Vagina (tissue), 2 donors: ENCODE data around the gene SCN2A.

Experiments
- CTCF ChIP-seq, 3 experiments: fragments of 450-650 bp in 2 of 3; fragments of 200-600 bp in 1 of 3; sonication (generic) in 1 of 3; IDR thresholded peaks; one replicate each; pipeline ENCODE4 v1.5.1; 2017 to 2019; ENCODE audit warnings: antibody characterized with exemption in 3 of 3, mild to moderate bottlenecking in 2 of 3, moderate library complexity in 2 of 3
- POLR2A ChIP-seq, 2 donors: fragments of 450-650 bp; IDR thresholded peaks; one replicate each; pipeline ENCODE4 v1.6.1; 2017; ENCODE audit warnings: antibody characterized with exemption in 2 of 2, mild to moderate bottlenecking in 2 of 2, moderate library complexity in 2 of 2
- POLR2AphosphoS5 ChIP-seq, 2 donors: sonication (generic); formaldehyde crosslinking; IDR thresholded peaks; one replicate each; pipeline ENCODE4 v1.9.0; 2017; ENCODE audit warnings: antibody characterized with exemption in 2 of 2, mild to moderate bottlenecking in 2 of 2, low read depth in 1 of 2; ENCODE audit not compliant: insufficient read depth in 1 of 2

- TF ChIP-seq CTCF (IDR thresholded peaks at IDR 0.05) (no peak), POLR2A (IDR thresholded peaks at IDR 0.05) (no peak), POLR2AphosphoS5 (IDR thresholded peaks at IDR 0.05; ENCODE audit: insufficient read depth in 1 of 2, low read depth in 1 of 2) (no peak)
Measured at GRCh38 chr2:165311949-165312348, 72.7 kb downstream of the SCN2A start.
